GM06990 (cell line): Measurements from ENCODE around the gene C2CD4C.

ENCODE experiments used
- DNase-seq: peaks from one replicate; pipeline ENCODE4 v3.0.0-alpha.2; 2011; ENCODE audit not compliant: insufficient read length; ENCODE audit errors: extremely low read depth
- H3K27me3 ChIP-seq: replicated peaks from 2 replicates; pipeline ENCODE4 v1.6.0; 2011; ENCODE audit warnings: low read length; ENCODE audit not compliant: control insufficient read depth, insufficient read depth
- H3K36me3 ChIP-seq: 2 replicates; pipeline ENCODE4 v1.5.1; 2011; ENCODE audit warnings: low read length; ENCODE audit not compliant: control insufficient read depth, insufficient read depth
- H3K4me3 ChIP-seq: replicated peaks from 2 replicates; pipeline ENCODE4 v1.5.1; 2011; ENCODE audit warnings: low read depth, mild to moderate bottlenecking, control low read depth, low read length
- CTCF ChIP-seq: IDR thresholded peaks from 2 replicates; pipeline ENCODE4 v1.5.1; 2011; ENCODE audit warnings: low read length, control low read depth, mild to moderate bottlenecking, inconsistent platforms; ENCODE audit not compliant: insufficient read depth, poor library complexity, severe bottlenecking

Gene C2CD4C

GRCh38 chr19:392375-392970 is 16.5 kb downstream of the C2CD4C start:
- TF ChIP-seq CTCF, result no peak
- H3K4me3 ChIP-seq, result no peak overlapping the region

GRCh38 chr19:391726-392374 is 17.1 kb downstream of the C2CD4C start:
- H3K27me3 ChIP-seq, result no peaks in the 10 kb centered on the region
- no peaks in the 10 kb centered on the region for H3K36me3 ChIP-seq
- no peak for TF ChIP-seq CTCF

More at GRCh38 chr19:392375-392970, 16.5 kb downstream of the C2CD4C start:
- H3K27me3 ChIP-seq, result no peaks in the 10 kb centered on the region
- DNase-seq, result no peak
- no peaks in the 10 kb centered on the region for H3K36me3 ChIP-seq

GRCh38 chr19:391207-391557 is 17.8 kb downstream of the C2CD4C start:
- DNase-seq, result no peak
- Histone ChIP-seq H3K4me3 (no peak overlapping the region), H3K36me3 (no peaks in the 10 kb centered on the region), H3K27me3 (no peaks in the 10 kb centered on the region)
- TF ChIP-seq CTCF, result no peak

More at GRCh38 chr19:391726-392374, 17.1 kb downstream of the C2CD4C start:
- no peak overlapping the region for H3K4me3 ChIP-seq
- no peak for DNase-seq

GRCh38 chr19:390386-391206 is 18.4 kb downstream of the C2CD4C start:
- DNase-seq, result no peak
- H3K27me3 ChIP-seq, result no peaks in the 10 kb centered on the region
- TF ChIP-seq CTCF, result no peak
- H3K36me3 ChIP-seq, result no peaks in the 10 kb centered on the region
- H3K4me3 ChIP-seq, result no peak overlapping the region

- no peak overlapping the region for H3K4me3 ChIP-seq
- H3K36me3 ChIP-seq, result no peaks in the 10 kb centered on the region
- H3K27me3 ChIP-seq, result no peaks in the 10 kb centered on the region
- DNase-seq, result no peak
- no peak for TF ChIP-seq CTCF
These were observed 19.0 kb downstream of the C2CD4C start for GRCh38 chr19:389935-390289.
